Stomach (tissue), 9 donors: ENCODE measurements around the gene ATRX. TPM values are rescaled to one million over a fixed set of nuclear protein-coding genes. Genes with fewer than 3 reads are reported as not detected.
"Not testable (repeated sequence)": the region's sequence is repeated elsewhere in the genome, so short reads cannot be mapped to it uniquely, and the experiment has no call there.

Experiments
- DNase-seq, 2 donors: peaks; one replicate each; pipeline versions ENCODE4 v3.0.0 to v3.0.0-alpha.2; 2013 to 2019
- H3K27ac ChIP-seq, 5 donors: fragments of 200-600 bp in 4 of 5; sonication (generic) in 4 of 5; one replicate each; pipeline ENCODE4 v1.5.1; 2013 to 2019; ENCODE audit warnings: mild to moderate bottlenecking in 1 of 5, moderate library complexity in 1 of 5
- H3K27me3 ChIP-seq, 3 donors: fragments of 200-600 bp; sonication (generic); one replicate each; pipeline ENCODE4 v1.5.1; 2017 to 2019; ENCODE audit warnings: mixed run types in 1 of 3
- H3K36me3 ChIP-seq, 4 donors: fragments of 200-600 bp; sonication (generic); 1 replicate in 3 of 4; 2 replicates in 1 of 4; pipeline ENCODE4 v1.5.1; 2016 to 2019
- H3K4me1 ChIP-seq, 4 donors: fragments of 200-600 bp; sonication (generic); one replicate each; pipeline ENCODE4 v1.5.1; 2016 to 2019
- H3K4me3 ChIP-seq, 4 donors: fragments of 200-600 bp; sonication (generic) in 3 of 4; one replicate each; pipeline ENCODE4 v1.5.1; 2016 to 2019; ENCODE audit warnings: mild to moderate bottlenecking in 1 of 4
- H3K9me3 ChIP-seq, 4 donors: fragments of 200-600 bp; sonication (generic); one replicate each; pipeline ENCODE4 v1.5.1; 2016 to 2019
- EP300 ChIP-seq: sonication (generic); formaldehyde crosslinking; IDR thresholded peaks from one replicate; pipeline ENCODE4 v1.6.1; 2017; ENCODE audit warnings: antibody characterized with exemption
- POLR2A ChIP-seq, 4 donors: fragments of 450-650 bp; IDR thresholded peaks; one replicate each; pipeline ENCODE4 v1.6.1; 2016; ENCODE audit warnings: antibody characterized with exemption in 4 of 4, control low read depth in 2 of 4, mild to moderate bottlenecking in 1 of 4, moderate library complexity in 1 of 4
- POLR2AphosphoS5 ChIP-seq, 3 donors: sonication (generic); formaldehyde crosslinking; IDR thresholded peaks; one replicate each; pipeline ENCODE4 v1.6.1; 2016; ENCODE audit warnings: antibody characterized with exemption in 3 of 3
- WGBS, 5 donors: extraction: QIAGEN DNeasy Blood & Tissue Kit in 3 of 5; methylation state at CpG; one replicate each; pipeline versions ENCODE4 v1.1.5 to v1.1.7; 2013 to 2018; 5-methylcytosine and 5-hydroxymethylcytosine counted together
- intact Hi-C: fragments of 100-400 bp; cut with DNase I; formaldehyde crosslinking; loops from one replicate; pipeline ENCODE4 v1.15.1; 2023; ENCODE audit warnings: low total_unique reads
- polyA plus RNA-seq, 3 donors: library from polyadenylated mRNA; stranded (reverse); fragments of 200-250 nt; gene quantifications; one replicate each; pipeline ENCODE4 v1.2.3, GENCODE V29; 2013
- total RNA-seq, 5 donors: library from RNA; depleted of rRNA; stranded (reverse); fragments of >200 nt; gene quantifications; one replicate each; pipeline versions ENCODE4 v1.1.0 to v1.2.3, GENCODE V29; 2014 to 2016
- TF ChIP-seq, protein P1 (sequence below), 7 experiments: fragments of 450-650 bp in 4 of 7; fragments of 200-600 bp in 3 of 7; sonication (generic) in 3 of 7; IDR thresholded peaks; one replicate each; pipeline ENCODE4 v1.5.1; 2016 to 2019; ENCODE audit warnings: antibody characterized with exemption in 7 of 7, control low read depth in 2 of 7, mild to moderate bottlenecking in 1 of 7
- donor health status: healthy with polysubstance abuse.
- donor health status: Bipolar disorder and iron deficiency.
- donor health status: healthy.

ATRX gene
- total and polyA plus RNA-seq, 8 donors: 7.9 to 225 (median 61.0) TPM

GRCh38 chrX:77771601-77772000 is 14.4 kb downstream of the ATRX start:
- H3K27ac ChIP-seq: no peak overlapping the region
- DNase-seq: no peak
- intact Hi-C loops: no loop called here
- no peaks in the 10 kb centered on the region for H3K9me3 ChIP-seq
- no peak for TF ChIP-seq EP300
- TF ChIP-seq, protein P1, sequence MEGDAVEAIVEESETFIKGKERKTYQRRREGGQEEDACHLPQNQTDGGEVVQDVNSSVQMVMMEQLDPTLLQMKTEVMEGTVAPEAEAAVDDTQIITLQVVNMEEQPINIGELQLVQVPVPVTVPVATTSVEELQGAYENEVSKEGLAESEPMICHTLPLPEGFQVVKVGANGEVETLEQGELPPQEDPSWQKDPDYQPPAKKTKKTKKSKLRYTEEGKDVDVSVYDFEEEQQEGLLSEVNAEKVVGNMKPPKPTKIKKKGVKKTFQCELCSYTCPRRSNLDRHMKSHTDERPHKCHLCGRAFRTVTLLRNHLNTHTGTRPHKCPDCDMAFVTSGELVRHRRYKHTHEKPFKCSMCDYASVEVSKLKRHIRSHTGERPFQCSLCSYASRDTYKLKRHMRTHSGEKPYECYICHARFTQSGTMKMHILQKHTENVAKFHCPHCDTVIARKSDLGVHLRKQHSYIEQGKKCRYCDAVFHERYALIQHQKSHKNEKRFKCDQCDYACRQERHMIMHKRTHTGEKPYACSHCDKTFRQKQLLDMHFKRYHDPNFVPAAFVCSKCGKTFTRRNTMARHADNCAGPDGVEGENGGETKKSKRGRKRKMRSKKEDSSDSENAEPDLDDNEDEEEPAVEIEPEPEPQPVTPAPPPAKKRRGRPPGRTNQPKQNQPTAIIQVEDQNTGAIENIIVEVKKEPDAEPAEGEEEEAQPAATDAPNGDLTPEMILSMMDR (IDR thresholded peaks at IDR 0.05): no peak
- TF ChIP-seq POLR2A (IDR thresholded peaks at IDR 0.05): no peak
- no peak for TF ChIP-seq POLR2AphosphoS5 (IDR thresholded peaks at IDR 0.05)
- no peak overlapping the region for H3K4me3 ChIP-seq
- 65 to 90% (median 80%) methylated on average over 1 of the region's 1 CpG for WGBS, 5 donors
- H3K36me3 ChIP-seq: no peaks in the 10 kb centered on the region
- H3K27me3 ChIP-seq: no peaks in the 10 kb centered on the region
- peaks cover 0 to 22% (median 7%) of the 10 kb centered on the region in 4 donors for H3K4me1 ChIP-seq

DNA sequence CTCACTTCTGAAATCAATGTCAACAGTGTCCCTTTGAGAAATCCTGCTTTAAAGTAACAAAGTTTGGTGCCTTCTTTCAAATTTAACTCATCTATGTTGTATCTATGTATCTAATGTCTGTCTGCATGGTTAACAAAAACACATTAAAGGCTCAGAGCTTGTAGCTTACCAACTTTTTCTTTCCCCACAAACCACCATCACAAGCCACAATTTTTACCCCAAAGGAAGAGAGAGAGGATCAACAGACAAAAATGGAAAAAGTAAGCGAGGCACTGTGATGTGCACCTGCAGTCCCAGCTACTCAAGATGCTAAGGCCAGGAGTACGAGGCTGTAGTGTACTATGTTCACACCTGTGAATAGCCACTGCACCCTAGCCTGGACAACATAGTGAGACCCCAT is 17.2 kb downstream of the ATRX start:
- TF ChIP-seq EP300 (no peak), POLR2AphosphoS5 (IDR thresholded peaks at IDR 0.05) (no peak), POLR2A (IDR thresholded peaks at IDR 0.05) (no peak)
- TF ChIP-seq, protein P1 (IDR thresholded peaks at IDR 0.05): no peak
- intact Hi-C loops: no loop called here
- 61 to 88% (median 62%) methylated on average over 2 of the region's 2 CpGs for WGBS, 5 donors
- Histone ChIP-seq H3K36me3 (peaks cover 0 to 4% (median 0%) of the 10 kb centered on the region in 4 donors), H3K27me3 (no peaks in the 10 kb centered on the region), H3K9me3 (no peaks in the 10 kb centered on the region), H3K4me3 (no peak overlapping the region), H3K4me1 (peaks cover 0 to 25% (median 10%) of the 10 kb centered on the region in 4 donors), H3K27ac (no peak overlapping the region)
- DNase-seq: no peak

GRCh38 chrX:77766212-77766611 is 19.8 kb downstream of the ATRX start:
- intact Hi-C loops, H3K36me3 ChIP-seq, H3K9me3 ChIP-seq, H3K27ac ChIP-seq, H3K4me3 ChIP-seq, H3K27me3 ChIP-seq, DNase-seq: not testable (repeated sequence)
- peaks cover 0 to 20% (median 10%) of the 10 kb centered on the region in 4 donors for H3K4me1 ChIP-seq
- WGBS, 5 donors: 91 to 100% (median 96%) methylated on average over 1 to 25 of the region's 33 CpGs

DNA sequence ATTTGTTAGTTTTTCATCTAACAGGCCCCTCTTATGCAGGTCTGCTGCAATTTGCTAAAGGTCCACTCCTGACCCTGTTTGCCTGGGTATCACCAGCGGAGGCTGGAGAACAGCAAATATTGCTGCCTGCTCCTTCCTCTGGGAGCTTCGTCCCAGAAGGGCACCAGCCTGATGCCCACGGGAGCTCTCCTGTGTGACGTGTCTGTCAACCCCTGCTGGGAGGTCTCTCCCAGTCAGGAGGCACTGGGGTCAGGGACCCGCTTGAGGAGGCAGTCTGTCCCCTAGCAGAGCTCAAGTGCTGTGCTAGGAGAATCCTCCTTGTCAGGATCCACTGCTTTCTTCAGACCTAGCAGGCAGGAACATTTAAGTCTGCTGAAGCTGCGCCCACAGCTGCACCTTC is 30.5 kb downstream of the ATRX start:
- no peaks in the 10 kb centered on the region for H3K4me1 ChIP-seq
- TF ChIP-seq POLR2A (IDR thresholded peaks at IDR 0.05): no peak
- TF ChIP-seq EP300: no peak
- TF ChIP-seq POLR2AphosphoS5 (IDR thresholded peaks at IDR 0.05): no peak
- TF ChIP-seq, protein P1 (IDR thresholded peaks at IDR 0.05): no peak
- H3K27me3 ChIP-seq: no peaks in the 10 kb centered on the region
- no peaks in the 10 kb centered on the region for H3K36me3 ChIP-seq
- H3K27ac ChIP-seq: no peak overlapping the region
- WGBS, 5 donors: 85 to 100% (median 96%) methylated on average over 1 to 6 of the region's 6 CpGs
- no peaks in the 10 kb centered on the region for H3K9me3 ChIP-seq
- intact Hi-C loops: no loop called here
- DNase-seq: no peak
- H3K4me3 ChIP-seq: no peak overlapping the region

GRCh38 chrX:77753942-77754341 is 32.1 kb downstream of the ATRX start:
- H3K27me3 ChIP-seq, H3K36me3 ChIP-seq, H3K27ac ChIP-seq, intact Hi-C loops, H3K4me3 ChIP-seq, H3K4me1 ChIP-seq, DNase-seq, H3K9me3 ChIP-seq: not testable (repeated sequence)
- 83 to 94% (median 91%) methylated on average over 1 of the region's 1 CpG for WGBS, 5 donors
